Inflammatory macrophage treated with lipopolysaccharide for 1 hour (primary cell): ENCODE data around the gene ABCC4.
"Not testable (repeated sequence)": the region's sequence is repeated elsewhere in the genome, so short reads cannot be mapped to it uniquely, and the experiment has no call there.

ENCODE experiments used
- DNase-seq, 2 donors: peaks; one replicate each; pipeline ENCODE4 v3.0.0-alpha.2; 2020 to 2022

The ABCC4 gene

DNA sequence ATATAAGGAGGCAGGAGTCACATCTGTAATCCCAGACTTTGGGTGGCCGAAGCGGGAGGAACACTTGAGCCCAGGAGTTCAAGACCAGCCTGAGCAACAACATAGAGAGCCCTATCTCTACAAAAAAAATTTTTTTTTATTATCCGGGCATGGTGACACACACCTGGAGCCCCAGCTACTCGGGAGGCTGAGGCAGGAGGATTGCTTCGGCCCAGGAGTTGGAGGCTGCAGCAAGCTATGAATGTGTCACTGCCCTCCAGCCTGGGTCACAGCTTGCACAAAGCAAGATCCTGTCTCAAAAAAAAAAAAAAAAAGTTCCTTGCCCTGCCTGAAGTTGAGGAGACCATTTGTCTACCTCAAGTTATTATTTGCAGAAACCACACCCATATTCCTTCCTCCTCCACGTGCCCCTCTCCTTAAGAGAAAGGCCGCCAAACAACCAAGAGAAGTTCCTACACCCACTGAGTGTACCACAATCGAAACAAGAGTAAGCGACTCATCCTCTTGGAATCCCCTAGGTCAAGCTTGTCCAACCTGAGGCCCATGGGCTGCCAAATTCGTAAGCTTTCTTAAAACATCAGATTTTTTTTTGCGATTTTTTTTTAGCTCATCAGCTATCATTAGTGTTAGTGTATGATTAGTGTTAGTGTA is 2.2 kb downstream of the ABCC4 start:
- peak; percentile 33 to 58 for DNase-seq

DNA sequence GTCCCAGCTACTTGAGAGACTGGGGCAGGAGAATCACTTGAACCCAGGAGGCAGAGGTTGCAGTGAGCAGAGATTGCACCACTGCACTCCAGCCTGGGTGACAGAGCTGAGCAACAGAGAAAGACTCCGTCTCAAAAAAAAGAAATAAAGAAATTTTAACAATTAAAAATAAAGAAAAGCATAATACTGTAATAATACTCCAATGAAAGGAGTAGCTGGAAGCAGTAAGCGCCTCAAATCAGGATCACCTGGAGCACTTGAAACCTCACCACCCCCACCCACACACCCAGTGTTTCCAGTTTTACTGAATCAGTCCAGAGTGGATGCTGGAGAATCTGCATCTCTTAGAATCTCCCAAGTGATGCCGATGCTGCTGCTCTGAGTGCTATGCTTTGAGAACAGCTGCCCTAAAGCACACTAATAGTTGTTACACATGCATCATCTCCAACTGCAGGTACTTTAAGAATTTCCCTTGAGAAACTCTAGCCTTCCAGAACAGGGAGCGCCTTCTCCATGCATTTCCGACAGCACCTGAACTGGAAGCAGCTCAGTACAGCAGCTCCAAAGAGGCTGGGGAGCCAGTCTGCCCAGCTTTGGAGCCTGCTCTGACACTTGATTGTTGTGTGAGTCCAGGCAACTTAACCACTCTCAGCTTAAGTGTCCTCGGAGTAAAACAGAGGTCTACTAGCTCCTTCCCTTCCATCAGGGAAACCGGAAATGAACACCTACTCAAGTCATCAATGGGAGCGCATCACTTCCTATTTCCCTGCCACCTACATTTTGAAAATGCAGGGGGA is 2.9 kb downstream of the ABCC4 start:
- DNase-seq = no peak

DNA sequence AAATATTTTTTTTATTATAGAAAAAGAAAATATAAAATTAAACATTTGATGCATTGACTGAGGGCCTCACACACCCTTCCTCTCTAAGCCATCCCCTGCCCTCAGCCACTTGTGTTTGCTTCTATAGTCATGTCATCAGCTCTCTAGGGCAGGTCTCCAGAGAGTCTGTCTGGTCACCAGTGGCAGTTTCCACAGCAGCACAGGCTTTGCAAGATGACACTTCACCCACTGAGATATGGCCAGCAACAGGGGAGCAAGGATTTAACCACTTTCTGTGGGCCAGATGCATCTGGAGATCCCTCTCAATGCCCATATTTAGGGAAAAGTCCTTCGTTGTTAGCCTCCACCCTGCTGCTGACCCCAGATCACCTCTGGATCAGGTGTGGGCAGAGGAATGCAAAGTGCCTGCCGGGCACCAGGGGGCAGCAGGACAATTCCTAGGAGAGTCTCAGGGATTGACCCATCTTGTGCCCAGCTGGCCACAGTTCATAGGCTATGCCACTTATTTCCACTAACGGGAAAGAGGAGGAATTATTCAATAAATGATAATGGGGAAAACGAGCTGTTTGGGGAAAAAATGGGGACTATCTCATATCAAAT is 4.8 kb downstream of the ABCC4 start:
- peak; percentile 32 to 40 for DNase-seq

DNA sequence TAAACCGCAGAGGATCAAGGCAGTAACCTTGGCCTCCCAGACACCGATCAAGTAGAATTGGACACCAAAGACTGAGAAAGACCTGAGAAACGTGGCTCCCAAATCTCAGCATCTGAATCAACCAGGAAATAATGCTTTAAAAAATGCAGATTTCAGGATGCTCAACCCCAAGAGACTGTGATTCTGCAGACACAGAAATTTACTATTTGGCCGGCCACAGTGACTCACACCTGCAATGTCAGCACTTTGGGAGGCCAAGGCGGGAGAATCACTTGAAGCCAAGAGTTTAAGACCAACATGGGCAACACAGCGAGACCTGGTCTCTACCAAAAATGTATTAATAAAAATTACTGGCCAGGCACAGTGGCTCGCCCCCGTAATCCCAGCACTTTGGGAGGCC is 6.2 kb downstream of the ABCC4 start:
- no peak for DNase-seq

- DNase-seq = no peak
These were observed 8.6 kb downstream of the ABCC4 start for GRCh38 chr13:95292622-95293021.

GRCh38 chr13:95289901-95290300 is 11.3 kb downstream of the ABCC4 start:
- DNase-seq = not testable (repeated sequence)

DNA sequence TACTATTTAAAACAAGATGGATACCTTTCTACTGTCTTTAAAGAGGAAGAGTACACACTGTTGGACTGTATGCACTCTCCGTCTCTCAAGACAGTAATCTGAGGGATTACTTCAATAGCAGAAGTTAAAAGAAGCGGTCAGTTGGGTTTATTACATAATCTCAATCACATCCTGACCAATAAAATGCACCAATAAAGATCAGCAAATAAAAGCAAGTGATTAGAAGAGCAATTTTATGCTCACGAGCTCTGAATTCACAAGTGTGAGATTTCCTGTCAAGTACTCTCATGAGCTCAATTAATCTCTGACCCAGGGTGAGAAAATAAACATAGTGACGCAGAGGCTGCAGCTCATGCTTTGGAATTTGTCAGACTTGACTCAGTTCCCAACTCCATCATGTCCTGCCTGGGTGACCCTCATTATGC is 12.2 kb downstream of the ABCC4 start:
- DNase-seq = peak in 1 of 2 donors; percentile 27

GRCh38 chr13:95284436-95284835 is 16.8 kb downstream of the ABCC4 start:
- DNase-seq = no peak

- DNase-seq = no peak
These were observed 22.2 kb downstream of the ABCC4 start for GRCh38 chr13:95279016-95279415.

DNA sequence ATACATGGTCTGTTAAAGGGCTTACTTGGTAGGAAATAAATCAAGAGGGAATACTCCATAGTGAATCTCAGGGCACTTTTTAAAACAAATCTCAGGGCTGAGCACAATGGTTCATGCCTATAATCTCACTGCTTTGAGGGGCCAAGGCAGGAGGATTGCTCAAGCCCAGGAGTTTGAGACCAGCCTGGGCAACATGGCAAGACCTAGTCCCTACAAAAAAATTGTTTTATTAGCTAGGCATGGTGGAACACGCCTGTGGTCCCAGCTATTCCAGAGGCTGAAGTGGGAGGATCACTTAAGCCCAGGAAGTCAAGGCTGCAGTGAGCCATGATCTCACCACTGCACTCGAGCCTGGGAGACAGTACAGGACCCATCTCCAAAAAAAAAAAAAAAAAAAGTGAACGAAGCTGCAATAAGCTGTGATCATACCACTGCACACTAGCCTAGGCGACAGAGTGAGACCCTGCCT is 25.2 kb downstream of the ABCC4 start:
- DNase-seq = no peak

- no peak for DNase-seq
These were observed 25.8 kb downstream of the ABCC4 start for GRCh38 chr13:95275322-95276036.

GRCh38 chr13:95273592-95274132 is 27.6 kb downstream of the ABCC4 start:
- not testable (repeated sequence) for DNase-seq

DNA sequence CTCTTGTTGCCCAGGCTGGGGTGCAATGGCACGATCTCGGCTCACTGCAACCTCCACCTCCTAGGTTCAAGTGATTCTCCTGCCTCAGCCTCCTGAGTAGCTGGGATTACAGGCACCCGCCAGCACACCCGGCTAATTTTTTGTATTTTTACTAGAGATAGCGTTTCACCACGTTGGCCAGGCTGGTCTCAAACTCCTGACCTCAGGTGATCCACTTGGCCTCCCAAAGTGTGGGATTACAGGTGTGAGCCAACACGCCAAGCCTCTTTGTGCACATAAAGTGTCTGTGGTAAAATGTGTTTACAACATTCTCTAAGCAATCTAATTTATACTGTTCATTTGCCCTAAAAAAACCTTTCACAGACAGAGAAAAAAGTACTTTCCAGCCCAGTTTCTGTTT is 29.2 kb downstream of the ABCC4 start:
- DNase-seq = not testable (repeated sequence)

- DNase-seq = no peak
These were observed 31.5 kb downstream of the ABCC4 start for GRCh38 chr13:95269756-95270155.

- DNase-seq = not testable (repeated sequence)
These were observed 32.7 kb downstream of the ABCC4 start for GRCh38 chr13:95268343-95269065.

DNA sequence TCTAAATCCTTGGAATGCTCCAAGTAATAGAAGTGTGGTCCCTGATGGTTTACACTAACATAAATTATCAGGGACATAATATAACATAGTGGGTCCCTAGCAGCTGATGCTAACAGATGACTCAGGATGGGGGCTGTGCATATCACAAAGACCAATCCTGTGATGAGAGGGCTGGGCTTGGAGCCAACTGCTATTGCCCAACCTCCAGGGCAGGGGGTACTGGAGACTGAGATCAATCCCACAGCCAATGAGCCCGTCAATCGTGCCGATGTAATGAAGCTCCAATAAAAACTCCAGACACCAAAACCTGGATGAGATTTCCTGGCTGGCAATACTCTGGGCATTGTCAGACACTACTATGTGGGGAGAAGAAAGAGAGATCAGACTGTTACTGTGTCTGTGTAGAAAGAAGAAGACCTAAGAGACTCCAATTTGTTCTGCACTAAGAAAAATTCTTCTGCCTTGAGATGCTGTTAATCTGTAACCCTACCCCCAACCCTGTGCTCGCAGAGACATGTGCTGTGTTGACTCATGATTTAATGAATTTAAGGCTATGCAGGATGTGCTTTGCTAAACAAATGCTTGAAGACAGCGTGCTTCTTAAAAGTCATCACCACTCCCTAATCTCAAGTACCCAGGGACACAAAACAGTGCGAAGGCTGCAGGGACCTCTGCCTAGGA is 33.4 kb downstream of the ABCC4 start:
- no peak for DNase-seq

GRCh38 chr13:95264225-95264624 is 37.0 kb downstream of the ABCC4 start:
- no peak for DNase-seq

DNA sequence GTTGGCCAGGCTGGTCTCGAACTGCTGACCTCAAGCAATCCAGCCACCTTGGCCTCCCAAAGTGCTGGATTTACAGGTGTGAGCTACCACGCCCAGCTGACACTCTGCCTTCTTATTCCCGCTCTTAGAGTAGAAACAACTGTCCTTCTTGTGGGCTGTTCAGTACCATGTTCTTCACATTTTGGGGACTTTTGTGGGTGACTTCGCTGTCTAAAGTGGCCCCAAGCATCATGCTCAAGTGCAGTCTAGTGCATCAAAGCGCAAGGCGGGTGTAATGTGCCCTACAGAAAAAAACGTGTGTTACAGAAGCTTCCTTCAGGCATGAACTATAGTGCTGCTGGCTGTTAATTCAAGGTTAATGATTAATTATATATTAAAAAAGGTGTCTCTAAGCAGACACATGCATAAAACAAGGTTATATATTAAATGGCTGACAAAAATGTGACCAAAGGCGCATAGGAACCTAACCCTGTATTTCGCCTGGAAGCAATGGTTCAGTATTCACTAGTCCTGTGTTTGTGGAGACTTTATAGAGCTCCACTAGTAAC is 38.3 kb downstream of the ABCC4 start:
- DNase-seq = no peak

- no peak for DNase-seq
These were observed 39.3 kb downstream of the ABCC4 start for GRCh38 chr13:95261956-95262355.

- no peak for DNase-seq
These were observed 41.2 kb downstream of the ABCC4 start for GRCh38 chr13:95260031-95260525.

- DNase-seq = no peak
These were observed 42.5 kb downstream of the ABCC4 start for GRCh38 chr13:95258619-95259194.
